HG03439 (cell line): ENCODE results near the gene KLHL14.
"Not testable (repeated sequence)": the region's sequence is repeated elsewhere in the genome, so short reads cannot be mapped to it uniquely, and the experiment has no call there.

Source experiments
- ATAC-seq: cut with Tn5 transposase; IDR thresholded peaks from one replicate; pipeline ENCODE4 v1.9.1; 2021; ENCODE audit warnings: mild to moderate bottlenecking, moderate library complexity; ENCODE audit not compliant: unreplicated experiment

The KLHL14 gene

DNA sequence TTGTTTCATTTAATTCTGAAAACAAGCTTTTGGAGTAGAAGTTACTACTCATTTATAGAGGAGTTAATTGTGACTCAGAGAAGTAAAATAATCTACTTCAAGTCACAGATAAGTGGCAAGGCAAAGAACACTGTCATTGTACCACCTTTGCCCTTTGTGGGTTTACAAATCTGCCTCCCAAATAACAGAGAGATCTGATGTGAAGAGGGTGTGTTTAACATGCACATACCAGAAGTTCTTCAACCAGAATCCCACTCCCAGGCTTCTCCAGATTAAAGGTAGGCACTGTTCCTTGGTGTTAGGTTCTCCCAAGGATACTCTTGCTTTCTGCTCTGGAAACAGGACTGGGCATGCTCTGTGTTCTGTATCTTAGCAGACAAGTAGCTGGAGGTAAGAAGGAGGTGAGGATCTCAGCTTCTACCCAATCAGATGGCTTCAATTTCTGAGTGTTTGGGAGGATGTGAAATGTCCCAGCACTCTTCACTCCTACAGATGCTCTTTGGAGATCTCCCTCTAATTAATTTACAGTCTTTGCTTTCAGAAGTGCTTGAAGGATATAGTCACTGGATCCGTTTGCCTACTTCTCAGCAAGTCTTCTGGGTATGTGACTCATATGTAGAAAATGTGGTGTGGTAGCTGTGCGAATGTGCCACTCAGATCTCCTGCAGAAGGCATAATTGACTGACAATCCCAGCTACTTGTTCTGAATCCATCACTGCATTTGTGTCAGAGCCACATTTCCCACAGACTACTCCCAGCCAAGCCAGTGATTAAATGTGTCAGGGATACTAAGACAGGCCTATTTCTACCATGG, 111.1 kb downstream of the KLHL14 start:
- ATAC-seq: no peak

DNA sequence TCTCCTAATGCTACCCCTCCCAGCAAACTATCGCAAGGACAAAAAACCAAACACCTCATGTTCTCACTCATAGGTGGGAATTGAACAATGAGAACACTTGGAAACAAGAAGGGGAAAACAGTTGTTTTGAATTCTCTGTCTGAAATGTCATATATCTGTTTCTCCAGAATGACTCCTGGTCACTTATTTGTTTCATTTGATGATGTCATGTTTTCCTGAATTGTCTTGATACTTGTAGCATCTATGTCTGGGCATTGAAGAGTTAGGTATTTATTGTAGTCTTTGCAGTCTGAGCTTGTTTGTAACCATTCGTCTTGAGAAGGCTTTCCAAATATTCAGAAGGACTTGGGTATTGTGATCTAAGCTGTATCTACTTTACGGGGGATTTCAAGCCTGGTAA, 118.3 kb downstream of the KLHL14 start:
- not testable (repeated sequence) for ATAC-seq

DNA sequence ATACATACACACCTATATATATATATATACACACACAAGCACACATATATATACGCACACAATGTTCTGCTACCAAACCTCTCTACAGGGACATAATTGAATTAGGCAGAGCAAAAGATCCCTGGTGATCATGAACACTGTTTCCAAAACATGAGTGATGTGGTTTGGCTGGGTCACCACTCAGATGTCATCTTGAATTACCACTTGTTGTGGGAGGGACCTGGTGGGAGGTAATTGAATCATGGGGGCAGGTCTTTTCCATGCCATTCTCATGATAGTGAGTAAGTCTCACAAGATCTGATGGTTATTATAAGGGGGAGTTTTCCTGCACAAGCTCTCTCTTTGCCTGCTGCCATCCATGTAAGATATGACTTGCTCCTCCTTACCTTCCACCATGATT, 135.2 kb downstream of the KLHL14 start:
- ATAC-seq: not testable (repeated sequence)

DNA sequence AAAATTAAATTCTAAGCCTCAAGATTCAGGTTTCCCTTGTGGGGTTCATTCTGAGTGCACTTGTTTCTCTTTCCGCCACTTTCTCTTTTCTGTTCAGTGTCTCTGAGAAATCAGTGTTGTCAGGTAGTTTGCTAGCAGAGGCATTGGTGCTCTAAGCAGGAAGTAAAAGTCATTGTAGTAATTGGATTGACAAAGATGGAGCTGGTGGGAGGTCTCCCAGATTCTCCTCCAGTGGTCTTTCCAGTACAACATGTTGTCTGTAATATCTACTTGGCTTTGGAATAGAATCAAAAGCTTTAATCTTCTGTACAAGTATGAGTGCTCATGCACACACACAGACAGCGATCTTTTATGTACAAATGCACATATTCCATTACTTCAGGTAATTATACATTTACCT, 135.6 kb downstream of the KLHL14 start:
- ATAC-seq: no peak

DNA sequence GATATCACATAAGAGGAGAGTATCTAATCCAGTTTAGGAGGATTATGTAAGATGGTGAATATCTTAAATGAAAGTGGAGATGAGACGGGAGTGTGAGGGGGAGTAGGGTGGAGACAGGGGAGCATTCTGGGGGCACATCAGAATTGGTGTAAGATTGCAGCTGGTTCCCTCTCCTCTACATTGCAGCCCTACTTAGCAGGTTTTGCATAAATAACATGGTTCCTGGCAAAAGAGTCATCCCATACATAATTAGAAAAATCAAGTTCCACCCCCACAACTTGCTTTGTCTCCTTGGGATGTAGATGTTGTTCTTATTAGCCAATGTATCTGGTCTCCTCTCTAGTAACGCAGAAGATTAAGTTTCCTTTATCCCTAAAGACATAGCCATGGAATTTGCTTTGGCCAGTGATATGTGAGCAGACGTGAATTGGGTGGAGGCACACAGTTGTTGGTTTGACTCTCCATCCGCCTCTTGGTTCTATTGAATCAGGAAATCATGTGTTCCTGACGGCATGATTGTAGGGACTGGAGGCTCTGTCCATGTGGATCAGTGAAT, 137.9 kb downstream of the KLHL14 start:
- no peak for ATAC-seq

DNA sequence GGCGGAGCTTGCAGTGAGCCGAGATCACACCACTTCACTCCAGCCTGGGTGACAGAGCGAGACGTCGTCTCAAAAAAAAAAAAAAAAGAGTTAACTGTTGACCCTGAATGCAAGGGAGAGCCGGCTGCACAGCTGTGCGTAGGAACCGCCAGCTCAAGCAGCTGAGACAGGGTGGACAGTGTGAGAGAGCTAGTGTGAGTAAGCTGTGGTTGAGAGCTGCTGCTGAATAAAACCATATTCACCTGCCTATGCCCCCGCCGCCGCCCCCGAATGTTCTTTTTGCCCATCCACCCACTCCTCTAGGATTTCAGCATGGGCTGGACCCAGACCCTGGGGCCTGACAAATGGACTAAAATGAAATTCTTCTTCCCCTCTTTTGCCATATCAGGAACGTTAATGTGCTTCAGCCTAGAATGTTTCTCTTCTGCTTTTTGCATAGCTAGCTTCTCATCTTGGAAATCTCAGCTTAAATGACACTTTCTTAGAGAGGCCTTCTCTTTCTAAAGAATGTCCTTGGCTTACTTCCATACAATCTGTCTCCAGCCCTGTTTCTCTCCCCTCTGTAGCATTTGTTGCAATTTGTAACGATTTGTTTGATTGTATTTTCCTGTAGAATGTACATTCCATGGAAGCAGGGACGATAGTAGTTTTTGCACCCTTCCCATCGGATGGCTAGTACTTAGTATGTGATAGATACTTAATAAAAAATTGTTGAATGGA, 142.7 kb downstream of the KLHL14 start:
- ATAC-seq: no peak

DNA sequence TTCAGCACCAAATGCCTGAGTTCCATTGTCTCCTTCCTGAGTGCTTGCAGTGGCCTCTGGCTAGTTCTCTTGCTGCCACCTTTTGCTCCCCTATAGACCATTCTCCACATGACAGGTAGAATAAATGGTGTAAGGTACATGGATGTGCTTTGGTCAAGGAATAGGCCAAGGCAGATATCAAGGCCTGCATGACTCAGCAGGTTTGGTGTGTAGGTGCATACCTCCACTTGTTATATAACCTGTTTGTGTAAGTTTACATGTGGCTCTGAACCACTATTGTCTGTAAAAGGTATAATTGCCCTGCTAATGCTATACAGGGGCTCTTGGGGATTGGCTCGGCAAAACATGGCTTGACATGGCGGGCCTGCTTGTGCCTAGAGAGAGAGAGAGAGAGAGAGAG, 143.5 kb downstream of the KLHL14 start:
- no peak for ATAC-seq

DNA sequence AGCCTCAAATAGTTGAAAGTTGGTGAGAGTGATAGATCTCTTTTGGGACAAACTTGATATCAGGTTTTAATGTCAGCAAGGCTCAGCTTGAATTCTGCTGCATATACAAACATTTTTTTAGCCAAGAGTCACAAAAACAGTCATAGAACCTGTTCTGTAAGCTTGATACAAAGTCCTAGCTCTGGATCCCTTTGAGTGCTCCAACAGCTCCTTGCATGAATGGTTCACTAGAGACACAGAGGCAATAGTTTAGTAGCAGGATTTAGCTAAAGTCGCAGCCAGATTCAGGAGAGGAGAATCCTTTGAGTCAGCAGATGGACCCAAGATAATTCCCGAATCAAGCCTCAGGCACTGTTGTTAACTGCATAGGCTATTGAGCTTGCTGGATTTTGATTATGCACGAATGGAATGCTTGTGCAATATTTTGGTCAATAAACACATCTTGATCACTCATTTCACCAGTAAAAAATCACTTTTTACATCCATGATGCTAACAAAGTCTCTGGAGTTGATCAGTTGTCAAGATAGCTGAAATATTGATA, 148.6 kb downstream of the KLHL14 start:
- ATAC-seq: no peak

DNA sequence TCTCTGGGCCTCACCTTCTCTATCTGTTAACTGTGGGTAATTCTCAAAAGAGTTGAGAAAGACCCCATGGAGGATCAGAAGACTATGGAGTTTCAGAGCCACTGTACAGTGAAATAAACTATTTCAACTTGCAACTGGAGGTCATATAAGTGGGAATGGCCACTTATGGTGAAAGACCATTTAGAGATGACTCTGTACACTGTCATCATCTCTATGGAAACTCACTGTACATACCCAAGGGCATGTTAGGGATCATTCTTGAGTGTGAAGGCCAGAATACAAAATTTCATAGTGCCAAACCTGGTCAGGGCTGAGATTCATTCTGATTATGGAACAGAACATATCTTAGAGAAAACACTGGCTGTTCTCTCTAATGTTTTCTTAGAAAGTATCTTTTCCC, 149.3 kb downstream of the KLHL14 start:
- ATAC-seq: no peak
